ENCODE results near the gene CDK15.

DNA sequence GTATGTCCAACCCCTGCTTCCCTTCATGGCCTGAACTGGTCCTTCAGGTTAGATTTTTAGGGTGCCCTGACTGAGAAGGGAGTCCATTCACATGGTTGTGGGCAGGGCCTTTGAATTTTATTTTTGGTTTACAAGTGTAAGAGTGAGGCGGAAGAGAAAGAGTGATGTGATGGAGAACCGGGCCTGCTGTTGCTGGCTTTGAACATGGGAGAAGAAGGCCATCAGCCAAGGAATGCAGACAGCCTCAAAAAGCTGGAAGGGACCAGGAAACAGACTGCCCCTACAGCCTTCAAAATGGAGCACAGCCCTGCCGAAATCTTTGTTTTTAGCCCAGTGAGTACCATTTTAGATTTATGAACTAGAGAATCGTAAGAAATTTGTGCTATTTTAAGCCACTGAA lies 105.0 kb downstream of the CDK15 start:
- TF ChIP-seq BHLHE40 (IDR thresholded peaks at IDR 0.05; ENCODE audit: borderline replicate concordance) (no peak), FOXM1 (IDR thresholded peaks at IDR 0.05; ENCODE audit: borderline replicate concordance) (no peak), SP1 (IDR thresholded peaks at IDR 0.05) (no peak), FOXK2 (IDR thresholded peaks at IDR 0.05) (no peak), NFRKB (IDR thresholded peaks at IDR 0.05) (no peak), LEF1 (IDR thresholded peaks at IDR 0.05; ENCODE audit: borderline replicate concordance) (no peak), ELF4 (IDR thresholded peaks at IDR 0.05) (no peak), ARNT (IDR thresholded peaks at IDR 0.05) (no peak), SUZ12 (IDR thresholded peaks at IDR 0.05) (no peak)
- TF ChIP-seq, protein P1, sequence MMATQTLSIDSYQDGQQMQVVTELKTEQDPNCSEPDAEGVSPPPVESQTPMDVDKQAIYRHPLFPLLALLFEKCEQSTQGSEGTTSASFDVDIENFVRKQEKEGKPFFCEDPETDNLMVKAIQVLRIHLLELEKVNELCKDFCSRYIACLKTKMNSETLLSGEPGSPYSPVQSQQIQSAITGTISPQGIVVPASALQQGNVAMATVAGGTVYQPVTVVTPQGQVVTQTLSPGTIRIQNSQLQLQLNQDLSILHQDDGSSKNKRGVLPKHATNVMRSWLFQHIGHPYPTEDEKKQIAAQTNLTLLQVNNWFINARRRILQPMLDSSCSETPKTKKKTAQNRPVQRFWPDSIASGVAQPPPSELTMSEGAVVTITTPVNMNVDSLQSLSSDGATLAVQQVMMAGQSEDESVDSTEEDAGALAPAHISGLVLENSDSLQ (IDR thresholded peaks at IDR 0.05) = no peak
